ENCODE measurements around the gene ENOX1. TPM values are rescaled to one million over a fixed set of nuclear protein-coding genes. Genes with fewer than 3 reads are reported as not detected.

The ENOX1 gene
- total and polyA plus RNA-seq, 2 of the 8 experiments (the other 6 are each of a cell fraction or from before 2014, with no cell fraction given): 0.23 to 0.37 TPM

DNA sequence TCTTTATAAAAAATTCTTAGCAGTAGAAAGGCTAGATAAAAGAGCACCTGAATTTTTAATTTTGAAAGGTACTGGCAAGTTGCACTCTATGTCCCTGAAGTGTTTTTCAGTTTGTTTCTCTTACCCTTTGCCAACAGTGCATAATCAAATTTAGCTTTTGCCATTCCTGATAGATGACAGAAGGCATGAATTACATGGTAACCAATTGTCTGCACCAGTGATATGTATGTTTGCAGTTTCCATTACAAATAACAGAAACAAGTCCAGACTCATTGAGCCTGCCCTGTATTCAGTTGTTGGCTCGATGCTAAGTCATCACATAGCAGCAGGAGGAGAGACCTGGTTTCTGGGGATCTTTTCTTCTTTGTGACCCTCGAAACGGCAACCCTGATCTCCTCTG lies 453.6 kb downstream of the ENOX1 start:
- Histone ChIP-seq H3K4me2 (ENCODE audit: insufficient read depth in 1 of 2, low read depth in 2 of 2, low read length in 2 of 2) (no peak overlapping the region), H2BK15ac (ENCODE audit: low read length) (no peak overlapping the region), H3K79me1 (ENCODE audit: low read depth, low read length) (no peaks in the 10 kb centered on the region), H2BK5ac (ENCODE audit: low read depth, low read length) (no peak overlapping the region), H3K56ac (replicated peaks; ENCODE audit: insufficient read length, low read depth, low read length) (no peak overlapping the region), H3K4me1 (replicated peaks in 1 of 4; ENCODE audit: control insufficient read depth in 3 of 4, insufficient read depth in 4 of 4, low read length in 3 of 4) (peaks cover 0 to 10% (median 3%) of the 10 kb centered on the region in 4 experiments; a peak in 3 of 7 replicates), H4K20me1 (replicated peaks in 1 of 2; ENCODE audit: control insufficient read depth in 1 of 2, insufficient read depth in 2 of 2, low read length in 2 of 2) (no peaks in the 10 kb centered on the region), H2AK5ac (ENCODE audit: low read depth, low read length) (no peak overlapping the region), H4K5ac (ENCODE audit: insufficient read length, low read depth, low read length) (no peak overlapping the region), H3K14ac (ENCODE audit: insufficient read length) (no peak overlapping the region), H3K18ac (ENCODE audit: extremely low read depth, low read length) (no peak overlapping the region), H3K27me3 (replicated peaks in 1 of 4; ENCODE audit: control insufficient read depth in 3 of 4, extremely low read depth in 1 of 4, insufficient read depth in 3 of 4, low read length in 3 of 4) (no peaks in the 10 kb centered on the region), H4K8ac (ENCODE audit: extremely low read depth, insufficient read depth, low read length) (no peak overlapping the region), H3K79me2 (ENCODE audit: control insufficient read depth in 1 of 2, insufficient read depth in 2 of 2, low read length in 2 of 2) (no peaks in the 10 kb centered on the region), H3K27ac (ENCODE audit: low read depth, low read length) (no peak overlapping the region), H2BK120ac (replicated peaks; ENCODE audit: low read depth, low read length) (no peak overlapping the region), H3K9ac (replicated peaks in 1 of 4; ENCODE audit: extremely low read depth in 1 of 4, low read depth in 3 of 4, low read length in 3 of 4) (no peak overlapping the region), H3K23ac (ENCODE audit: insufficient read length) (no peak overlapping the region), H3K36me3 (ENCODE audit: control insufficient read depth in 2 of 4, insufficient read depth in 4 of 4, low read length in 3 of 4) (no peaks in the 10 kb centered on the region), H2BK12ac (ENCODE audit: low read depth, low read length) (no peak overlapping the region), H2BK20ac (ENCODE audit: low read length) (no peak overlapping the region), H2AFZ (ENCODE audit: low read length) (no peak overlapping the region), H3K23me2 (ENCODE audit: low read depth, low read length) (no peaks in the 10 kb centered on the region; the same call in 1 of the 2 replicates), H3K4ac (replicated peaks; ENCODE audit: insufficient read length, low read depth, low read length) (no peak overlapping the region), H3K4me3 (ENCODE audit: extremely low read depth in 1 of 4, insufficient read depth in 2 of 4, low read depth in 3 of 4, low read length in 4 of 4) (no peak overlapping the region), H3K9me3 (ENCODE audit: insufficient read depth in 2 of 2, low read depth in 1 of 2, low read length in 1 of 2) (no peaks in the 10 kb centered on the region), H4K91ac (replicated peaks; ENCODE audit: insufficient read length, low read length) (no peak overlapping the region)
- POLR2A ChIA-PET (ENCODE audit: partially characterized antibody): no interaction called here
- no peak for DNase-seq (ENCODE audit: low read depth in 1 of 2, low spot score in 2 of 2)
- CTCF ChIA-PET (ENCODE audit: partially characterized antibody): no interaction called here
- 100% methylated on average over 3 of the region's 3 CpGs; no CpG with 5 or more reads in 1 of the 2 experiments for WGBS, 2 experiments (ENCODE audit: extremely low coverage in 1 of 2, insufficient coverage in 1 of 2, insufficient read length in 1 of 2, insufficient replicate concordance in 2 of 2, low coverage in 1 of 2, low lambda C conversion rate in 2 of 2, missing lambda C conversion rate in 1 of 2)
- TF ChIP-seq POLR2AphosphoS5 (IDR thresholded peaks at IDR 0.05; ENCODE audit: low read depth, low read length): no peak
- no peak for FAIRE-seq

Measured in H1 (cell line).